ENCODE data around the gene PRR3. TPM values are rescaled to one million over a fixed set of nuclear protein-coding genes. Genes with fewer than 3 reads are reported as not detected.
A peak's percentile ranks its signal among the peaks of the same experiment; 100 is the strongest.

The PRR3 gene
- total RNA-seq, 1 donor from 2014 or later: 41.4 TPM

DNA sequence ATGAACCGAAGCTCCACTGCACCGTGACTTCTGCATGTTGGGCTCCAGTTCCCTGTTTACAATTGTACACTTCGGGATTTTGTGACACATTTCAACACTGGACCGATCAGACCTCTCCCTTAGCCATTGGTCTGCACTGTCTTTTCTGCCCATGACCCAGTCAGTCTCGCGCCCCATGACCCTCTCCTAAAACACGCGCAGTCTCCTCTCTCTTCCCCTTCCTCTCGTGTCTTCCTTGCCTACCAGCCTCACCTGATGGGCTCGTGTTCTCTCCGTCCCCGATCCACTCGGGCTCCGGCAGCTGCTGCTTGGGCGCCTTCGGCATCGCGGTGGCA is 13.6 kb downstream of the PRR3 start:
- peak overlapping the region; percentile 30 for H3K27ac Mint-ChIP-seq (ENCODE audit: unreplicated experiment)
- peaks cover 34% of the 10 kb centered on the region for H3K4me1 Mint-ChIP-seq
- no peaks in the 10 kb centered on the region for H3K36me3 Mint-ChIP-seq (ENCODE audit: low read depth)
- H3K4me3 Mint-ChIP-seq: peak overlapping the region; percentile 96
- TF ChIP-seq, protein P1, sequence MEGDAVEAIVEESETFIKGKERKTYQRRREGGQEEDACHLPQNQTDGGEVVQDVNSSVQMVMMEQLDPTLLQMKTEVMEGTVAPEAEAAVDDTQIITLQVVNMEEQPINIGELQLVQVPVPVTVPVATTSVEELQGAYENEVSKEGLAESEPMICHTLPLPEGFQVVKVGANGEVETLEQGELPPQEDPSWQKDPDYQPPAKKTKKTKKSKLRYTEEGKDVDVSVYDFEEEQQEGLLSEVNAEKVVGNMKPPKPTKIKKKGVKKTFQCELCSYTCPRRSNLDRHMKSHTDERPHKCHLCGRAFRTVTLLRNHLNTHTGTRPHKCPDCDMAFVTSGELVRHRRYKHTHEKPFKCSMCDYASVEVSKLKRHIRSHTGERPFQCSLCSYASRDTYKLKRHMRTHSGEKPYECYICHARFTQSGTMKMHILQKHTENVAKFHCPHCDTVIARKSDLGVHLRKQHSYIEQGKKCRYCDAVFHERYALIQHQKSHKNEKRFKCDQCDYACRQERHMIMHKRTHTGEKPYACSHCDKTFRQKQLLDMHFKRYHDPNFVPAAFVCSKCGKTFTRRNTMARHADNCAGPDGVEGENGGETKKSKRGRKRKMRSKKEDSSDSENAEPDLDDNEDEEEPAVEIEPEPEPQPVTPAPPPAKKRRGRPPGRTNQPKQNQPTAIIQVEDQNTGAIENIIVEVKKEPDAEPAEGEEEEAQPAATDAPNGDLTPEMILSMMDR (conservative IDR thresholded peaks at IDR 0.05): no peak
- H3K27me3 Mint-ChIP-seq (ENCODE audit: low read depth): peaks cover 21% of the 10 kb centered on the region
- no peaks in the 10 kb centered on the region for H3K9me3 Mint-ChIP-seq
- DNase-seq (ENCODE audit: low read depth, low spot score): no peak

DNA sequence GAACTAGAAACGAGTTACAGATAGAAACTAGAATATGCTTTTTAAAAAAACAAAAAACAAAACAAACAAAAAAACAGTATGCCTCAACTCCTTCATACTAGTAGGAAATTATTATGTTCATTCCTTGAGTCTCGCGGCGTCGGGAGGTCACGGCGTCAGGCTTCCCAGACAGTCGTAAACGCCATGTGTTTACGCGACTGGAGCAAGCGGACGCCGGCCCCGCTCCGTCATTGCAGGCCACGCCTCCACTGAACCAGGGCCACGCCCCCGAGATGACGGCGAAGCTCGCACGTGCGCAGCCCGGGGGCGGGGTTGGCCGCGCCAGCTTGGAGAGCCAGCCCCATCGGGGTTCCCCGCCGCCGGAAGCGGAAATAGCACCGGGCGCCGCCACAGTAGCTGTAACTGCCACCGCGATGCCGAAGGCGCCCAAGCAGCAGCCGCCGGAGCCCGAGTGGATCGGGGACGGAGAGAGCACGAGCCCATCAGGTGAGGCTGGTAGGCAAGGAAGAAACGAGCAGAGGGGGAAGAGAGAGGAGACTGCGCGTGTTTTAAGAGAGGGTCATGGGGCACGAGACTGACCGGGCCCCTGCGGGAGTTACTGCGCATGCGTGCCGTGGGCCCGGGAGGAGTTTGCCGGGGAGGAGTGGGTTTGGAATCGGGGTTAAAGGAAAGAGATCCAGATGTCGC is 14.1 kb downstream of the PRR3 start, which contains the start of gene ABCF1:
ABCF1 (plus strand) TSS at position 368 of the 687 bp plus-strand sequence; CDS start at position 414, 46 bp downstream.
- H3K4me3 Mint-ChIP-seq: peak within 1 kb of the TSS; percentile 96
- peak within 1 kb of the TSS; percentile 98 for H3K27ac Mint-ChIP-seq (ENCODE audit: unreplicated experiment)
- H3K4me1 Mint-ChIP-seq: peaks cover 34% of the 10 kb centered on the region
- peaks cover 21% of the 10 kb centered on the region for H3K27me3 Mint-ChIP-seq (ENCODE audit: low read depth)
- TF ChIP-seq, protein P1 (conservative IDR thresholded peaks at IDR 0.05): no peak
- H3K9me3 Mint-ChIP-seq: no peaks in the 10 kb centered on the region
- DNase-seq (ENCODE audit: low read depth, low spot score): peak; percentile 98
- no peaks in the 10 kb centered on the region for H3K36me3 Mint-ChIP-seq (ENCODE audit: low read depth)

DNA sequence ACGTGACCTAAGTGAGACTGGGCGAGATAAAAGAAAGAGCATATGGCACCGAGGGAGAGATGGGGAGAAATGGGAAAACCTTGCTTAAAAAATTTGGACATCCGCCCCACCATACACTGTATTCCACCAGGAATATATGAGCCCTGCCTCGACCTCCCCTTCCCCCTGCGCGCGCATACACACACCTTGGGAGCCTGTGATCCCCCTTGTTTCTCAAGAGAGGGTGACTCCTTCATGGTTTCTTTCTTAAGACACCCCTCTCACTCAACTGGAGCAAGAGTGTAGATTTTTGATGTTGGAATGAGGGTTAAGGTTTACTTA is 14.6 kb downstream of the PRR3 start:
- peak overlapping the region; percentile 96 for H3K4me3 Mint-ChIP-seq
- peaks cover 34% of the 10 kb centered on the region for H3K4me1 Mint-ChIP-seq
- no peaks in the 10 kb centered on the region for H3K36me3 Mint-ChIP-seq (ENCODE audit: low read depth)
- H3K27me3 Mint-ChIP-seq (ENCODE audit: low read depth): peaks cover 21% of the 10 kb centered on the region
- DNase-seq (ENCODE audit: low read depth, low spot score): no peak
- H3K27ac Mint-ChIP-seq (ENCODE audit: unreplicated experiment): peak overlapping the region; percentile 98
- no peaks in the 10 kb centered on the region for H3K9me3 Mint-ChIP-seq
- TF ChIP-seq, protein P1 (conservative IDR thresholded peaks at IDR 0.05): no peak

DNA sequence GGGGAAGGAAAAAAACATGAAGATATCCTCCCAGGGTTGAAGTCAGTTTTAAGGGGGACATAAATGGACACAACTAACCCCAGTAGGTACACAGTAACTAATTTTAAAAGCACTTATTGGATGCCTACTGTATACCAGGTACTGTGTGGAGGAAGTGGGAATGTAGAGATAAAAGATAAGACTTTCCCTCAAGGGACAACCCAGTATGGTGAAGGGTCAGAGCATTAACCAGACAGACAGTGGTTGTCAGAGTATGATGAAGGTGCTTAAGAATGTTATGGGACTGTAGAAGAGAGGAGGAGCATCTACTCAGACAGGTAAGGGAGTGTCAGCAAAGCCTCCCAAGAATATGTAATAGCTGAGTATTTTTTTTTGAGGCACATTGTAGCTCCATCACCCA is 15.1 kb downstream of the PRR3 start:
- Mint-ChIP-seq H3K27me3 (ENCODE audit: low read depth) (peaks cover 21% of the 10 kb centered on the region), H3K9me3 (no peaks in the 10 kb centered on the region), H3K36me3 (ENCODE audit: low read depth) (peaks cover under 1% of the 10 kb centered on the region), H3K4me3 (peak overlapping the region; percentile 96), H3K27ac (ENCODE audit: unreplicated experiment) (no peak overlapping the region), H3K4me1 (peaks cover 34% of the 10 kb centered on the region)
- TF ChIP-seq, protein P1 (conservative IDR thresholded peaks at IDR 0.05): no peak
- no peak for DNase-seq (ENCODE audit: low read depth, low spot score)

DNA sequence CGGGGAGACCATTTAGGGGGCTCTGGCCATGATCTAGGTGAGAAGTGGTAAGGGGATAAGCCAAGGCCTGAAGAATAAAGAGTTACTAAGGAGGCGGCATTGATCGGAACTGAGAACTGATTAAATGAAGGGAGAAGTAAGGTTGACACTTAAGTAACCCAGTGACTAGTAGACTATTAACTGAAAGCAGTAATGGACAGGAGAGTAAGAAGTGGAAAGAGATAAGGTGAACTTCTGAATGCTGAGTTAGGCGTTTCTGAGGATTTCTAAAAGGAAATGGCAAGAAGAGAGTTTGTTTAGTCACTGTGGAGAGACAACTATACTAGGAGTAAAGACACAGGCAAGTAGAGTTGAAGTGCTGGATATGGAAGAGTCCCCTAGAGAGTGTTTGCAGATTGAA is 16.0 kb downstream of the PRR3 start:
- Mint-ChIP-seq H3K27ac (ENCODE audit: unreplicated experiment) (no peak overlapping the region), H3K27me3 (ENCODE audit: low read depth) (peaks cover 18% of the 10 kb centered on the region), H3K4me1 (peaks cover 34% of the 10 kb centered on the region), H3K9me3 (no peaks in the 10 kb centered on the region), H3K36me3 (ENCODE audit: low read depth) (peaks cover 8% of the 10 kb centered on the region), H3K4me3 (peak overlapping the region; percentile 38)
- DNase-seq (ENCODE audit: low read depth, low spot score): no peak
- TF ChIP-seq, protein P1 (conservative IDR thresholded peaks at IDR 0.05): no peak

Data from neural crest cell (in vitro differentiated cells).